Measurements from ENCODE around the gene ZP1.

The ZP1 gene

DNA sequence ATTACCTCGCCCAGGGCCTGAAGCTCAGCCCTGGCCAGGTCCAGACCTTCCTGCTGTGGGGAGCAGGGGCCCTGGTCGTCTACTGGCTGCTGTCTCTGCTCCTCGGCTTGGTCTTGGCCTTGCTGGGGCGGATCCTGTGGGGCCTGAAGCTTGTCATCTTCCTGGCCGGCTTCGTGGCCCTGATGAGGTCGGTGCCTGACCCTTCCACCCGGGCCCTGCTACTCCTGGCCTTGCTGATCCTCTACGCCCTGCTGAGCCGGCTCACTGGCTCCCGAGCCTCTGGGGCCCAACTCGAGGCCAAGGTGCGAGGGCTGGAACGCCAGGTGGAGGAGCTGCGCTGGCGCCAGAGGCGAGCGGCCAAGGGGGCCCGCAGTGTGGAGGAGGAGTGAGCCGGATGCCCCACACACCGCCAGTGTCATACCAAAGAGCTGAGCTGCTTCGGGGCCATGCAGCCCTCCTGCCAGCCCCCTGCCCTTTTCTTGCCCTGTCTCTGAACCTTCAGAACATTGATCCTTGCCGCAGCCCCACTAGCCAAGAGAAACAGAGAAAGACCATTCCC, 54.5 kb downstream of the ZP1 start (continued):
- TF ChIP-seq, protein P1, sequence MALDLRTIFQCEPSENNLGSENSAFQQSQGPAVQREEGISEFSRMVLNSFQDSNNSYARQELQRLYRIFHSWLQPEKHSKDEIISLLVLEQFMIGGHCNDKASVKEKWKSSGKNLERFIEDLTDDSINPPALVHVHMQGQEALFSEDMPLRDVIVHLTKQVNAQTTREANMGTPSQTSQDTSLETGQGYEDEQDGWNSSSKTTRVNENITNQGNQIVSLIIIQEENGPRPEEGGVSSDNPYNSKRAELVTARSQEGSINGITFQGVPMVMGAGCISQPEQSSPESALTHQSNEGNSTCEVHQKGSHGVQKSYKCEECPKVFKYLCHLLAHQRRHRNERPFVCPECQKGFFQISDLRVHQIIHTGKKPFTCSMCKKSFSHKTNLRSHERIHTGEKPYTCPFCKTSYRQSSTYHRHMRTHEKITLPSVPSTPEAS (tag by site-specific recombination; IDR thresholded peaks at IDR 0.05), result no peak

DNA sequence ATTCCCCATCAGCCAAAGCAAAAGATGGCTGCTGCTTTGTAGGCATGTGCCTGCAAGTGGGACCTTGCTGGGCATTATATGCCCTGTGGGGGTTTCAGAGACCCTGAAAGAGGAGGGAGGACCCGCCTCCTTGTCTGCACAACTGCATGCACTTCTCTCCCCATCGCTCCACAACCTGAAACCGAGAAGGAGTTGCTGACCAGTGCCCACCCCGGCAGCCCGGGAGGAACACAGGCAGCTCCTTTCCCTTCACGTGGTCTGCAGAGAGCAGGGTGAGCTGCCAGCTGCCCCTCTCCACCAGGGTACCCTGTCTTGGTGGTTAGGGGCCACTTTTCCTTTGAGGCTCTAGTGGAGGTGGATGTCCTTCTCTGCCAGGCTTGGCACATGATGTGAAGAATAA, 55.6 kb downstream of the ZP1 start:
- peaks cover 0 to 63% of the 10 kb centered on the region in 2 experiments; a peak in 1 of 3 replicates for H3K36me3 ChIP-seq (ENCODE audit: control insufficient read depth in 2 of 2, insufficient read depth in 1 of 2, low read length in 2 of 2)

DNA sequence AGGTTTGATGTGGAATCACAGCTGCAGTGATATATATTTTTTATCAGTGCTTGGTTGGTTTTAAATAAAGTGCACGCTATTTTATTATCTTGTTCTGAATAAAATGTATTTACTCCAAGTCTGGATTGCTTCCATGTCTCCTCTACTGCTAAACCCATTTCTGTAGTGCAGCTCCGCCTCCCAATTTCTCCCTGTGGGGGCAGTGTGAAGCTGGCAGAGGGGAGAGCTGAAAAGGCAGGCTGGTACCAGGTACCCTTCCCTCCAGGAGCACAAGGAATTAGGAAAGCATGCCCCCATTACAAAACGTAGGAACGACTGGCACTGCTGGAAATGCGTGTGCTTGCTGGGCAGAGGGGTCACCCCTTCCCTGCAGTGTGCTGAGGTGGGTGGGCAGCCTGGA, 56.0 kb downstream of the ZP1 start:
- Histone ChIP-seq H3K4me1 (ENCODE audit: control insufficient read depth, insufficient read depth, low read length) (no peaks in the 10 kb centered on the region), H3K9me3 (ENCODE audit: control insufficient read depth, insufficient read depth, low read depth, low read length) (no peaks in the 10 kb centered on the region), H3K36me3 (ENCODE audit: control insufficient read depth in 2 of 2, insufficient read depth in 1 of 2, low read length in 2 of 2) (peaks cover 0 to 67% of the 10 kb centered on the region in 2 experiments; a peak in 1 of 3 replicates), H3K27ac (ENCODE audit: extremely low read depth, low read depth, low read length) (no peak overlapping the region), H3K4me3 (ENCODE audit: low read depth, low read length) (no peak overlapping the region)
- TF ChIP-seq ZNF202 (tag by site-specific recombination; IDR thresholded peaks at IDR 0.05; ENCODE audit: borderline replicate concordance) (no peak), ZNF623 (tag by site-specific recombination; IDR thresholded peaks at IDR 0.05) (no peak), ZNF571 (tag by site-specific recombination; IDR thresholded peaks at IDR 0.05) (no peak), ZNF701 (tag by site-specific recombination; IDR thresholded peaks at IDR 0.05) (no peak), ZNF423 (tag by site-specific recombination; IDR thresholded peaks at IDR 0.05) (no peak), ZNF791 (tag by site-specific recombination; IDR thresholded peaks at IDR 0.05) (no peak), ZNF18 (tag by site-specific recombination; IDR thresholded peaks at IDR 0.05) (no peak), ZNF350 (tag by site-specific recombination; IDR thresholded peaks at IDR 0.05) (no peak), ZNF548 (tag by site-specific recombination; IDR thresholded peaks at IDR 0.05) (no peak), ZNF549 (tag by site-specific recombination; IDR thresholded peaks at IDR 0.05) (no peak), FEZF1 (tag by site-specific recombination; IDR thresholded peaks at IDR 0.05) (no peak), ZNF354C (tag by site-specific recombination; IDR thresholded peaks at IDR 0.05; ENCODE audit: borderline replicate concordance, low read depth) (no peak), ZSCAN30 (tag by site-specific recombination; IDR thresholded peaks at IDR 0.05) (no peak)
- TF ChIP-seq, protein P2, sequence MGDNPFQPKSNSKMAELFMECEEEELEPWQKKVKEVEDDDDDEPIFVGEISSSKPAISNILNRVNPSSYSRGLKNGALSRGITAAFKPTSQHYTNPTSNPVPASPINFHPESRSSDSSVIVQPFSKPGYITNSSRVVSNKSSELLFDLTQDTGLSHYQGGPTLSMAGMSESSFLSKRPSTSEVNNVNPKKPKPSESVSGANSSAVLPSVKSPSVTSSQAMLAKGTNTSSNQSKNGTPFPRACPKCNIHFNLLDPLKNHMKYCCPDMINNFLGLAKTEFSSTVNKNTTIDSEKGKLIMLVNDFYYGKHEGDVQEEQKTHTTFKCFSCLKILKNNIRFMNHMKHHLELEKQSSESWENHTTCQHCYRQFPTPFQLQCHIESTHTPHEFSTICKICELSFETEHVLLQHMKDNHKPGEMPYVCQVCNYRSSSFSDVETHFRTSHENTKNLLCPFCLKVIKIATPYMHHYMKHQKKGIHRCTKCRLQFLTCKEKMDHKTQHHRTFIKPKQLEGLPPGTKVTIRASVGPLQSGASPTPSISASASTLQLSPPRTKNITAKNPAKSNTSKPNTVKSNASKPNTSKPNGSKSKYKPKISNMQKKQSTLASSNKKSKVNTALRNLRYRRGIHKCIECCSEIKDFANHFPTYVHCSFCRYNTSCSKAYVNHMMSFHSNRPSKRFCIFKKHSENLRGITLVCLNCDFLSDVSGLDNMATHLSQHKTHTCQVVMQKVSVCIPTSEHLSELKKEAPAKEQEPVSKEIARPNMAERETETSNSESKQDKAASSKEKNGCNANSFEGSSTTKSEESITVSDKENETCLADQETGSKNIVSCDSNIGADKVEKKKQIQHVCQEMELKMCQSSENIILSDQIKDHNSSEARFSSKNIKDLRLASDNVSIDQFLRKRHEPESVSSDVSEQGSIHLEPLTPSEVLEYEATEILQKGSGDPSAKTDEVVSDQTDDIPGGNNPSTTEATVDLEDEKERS (tag by site-specific recombination; IDR thresholded peaks at IDR 0.05), result no peak
- POLR2A ChIA-PET, result interaction anchor here (1.2 to 1.7 kb wide), 2 partner anchors 9 to 17 kb away, joined by 4 to 22 read pairs; partner anchors contain the start of genes PRPF19 and TMEM109
- CTCF ChIA-PET, result interaction anchor here (0.5 to 1.2 kb wide), 2 partner anchors 93 to 245 kb away, joined by 3 to 5 read pairs; no protein-coding TSS in a partner anchor

More for the DNA sequence above, 55.6 kb downstream of the ZP1 start:
- Histone ChIP-seq H3K9me3 (ENCODE audit: control insufficient read depth, insufficient read depth, low read depth, low read length) (no peaks in the 10 kb centered on the region), H3K4me3 (ENCODE audit: low read depth, low read length) (no peak overlapping the region), H3K4me1 (ENCODE audit: control insufficient read depth, insufficient read depth, low read length) (no peaks in the 10 kb centered on the region), H3K27ac (ENCODE audit: extremely low read depth, low read depth, low read length) (no peak overlapping the region)
- TF ChIP-seq ZNF529 (tag by site-specific recombination; IDR thresholded peaks at IDR 0.05; ENCODE audit: insufficient replicate concordance), result no peak
- no peak for TF ChIP-seq INSM2 (tag by site-specific recombination; IDR thresholded peaks at IDR 0.05)
- no peak for TF ChIP-seq ZNF48 (tag by site-specific recombination; IDR thresholded peaks at IDR 0.05)
- no peak for TF ChIP-seq ZFHX2 (tag by site-specific recombination; conservative IDR thresholded peaks at IDR 0.05)
- TF ChIP-seq ZNF16 (tag by site-specific recombination; IDR thresholded peaks at IDR 0.05; ENCODE audit: low read depth), result no peak
- TF ChIP-seq ZNF133 (tag by site-specific recombination; IDR thresholded peaks at IDR 0.05), result no peak
- no peak for TF ChIP-seq ZNF157 (tag by site-specific recombination; IDR thresholded peaks at IDR 0.05)
- no peak for TF ChIP-seq ZNF138 (tag by site-specific recombination; IDR thresholded peaks at IDR 0.05; ENCODE audit: borderline replicate concordance)
- ChIA-PET POLR2A (interaction anchor here (1.7 kb wide), 1 partner anchor 8 kb away, joined by 22 read pairs; the partner anchor contains the start of gene TMEM109), CTCF (interaction anchor here (0.5 to 1.2 kb wide), 3 partner anchors 33 to 245 kb away, joined by 3 to 5 read pairs (median 4); no protein-coding TSS in a partner anchor)

All from HEK293 (cell line).